ENCODE measurements around the gene CACNA1I.
A peak's percentile ranks its signal among the peaks of the same experiment; 100 is the strongest.

The CACNA1I gene

DNA sequence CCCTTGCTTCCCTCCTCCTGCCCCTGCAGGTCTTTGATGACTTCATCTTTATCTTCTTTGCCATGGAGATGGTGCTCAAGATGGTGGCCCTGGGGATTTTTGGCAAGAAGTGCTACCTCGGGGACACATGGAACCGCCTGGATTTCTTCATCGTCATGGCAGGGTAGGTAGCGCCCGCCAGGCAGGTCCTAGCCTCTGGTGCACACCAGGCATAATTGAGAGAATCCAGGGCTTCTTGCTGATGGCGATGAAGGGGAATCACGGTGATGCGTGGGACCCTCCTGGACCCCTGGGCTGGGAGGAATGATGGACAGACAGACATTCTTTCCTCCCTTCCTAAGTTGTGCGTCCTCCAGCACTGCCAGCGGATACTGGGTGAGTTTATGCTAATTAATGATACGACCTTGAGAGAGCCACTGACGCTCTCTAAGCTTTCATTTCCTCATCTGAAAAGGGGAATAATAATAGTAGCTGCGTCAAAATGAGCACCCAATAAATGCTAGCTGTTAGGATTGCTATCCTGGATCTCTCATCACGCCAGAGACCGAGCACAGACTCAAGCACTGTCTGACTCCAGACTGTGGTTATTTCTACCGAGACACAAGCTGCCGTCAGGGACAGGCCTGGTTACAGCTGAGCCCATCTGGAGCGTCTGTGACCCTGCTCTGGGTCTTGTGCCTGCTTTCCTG lies 30.1 kb downstream of the CACNA1I start:
- no peak for DNase-seq

DNA sequence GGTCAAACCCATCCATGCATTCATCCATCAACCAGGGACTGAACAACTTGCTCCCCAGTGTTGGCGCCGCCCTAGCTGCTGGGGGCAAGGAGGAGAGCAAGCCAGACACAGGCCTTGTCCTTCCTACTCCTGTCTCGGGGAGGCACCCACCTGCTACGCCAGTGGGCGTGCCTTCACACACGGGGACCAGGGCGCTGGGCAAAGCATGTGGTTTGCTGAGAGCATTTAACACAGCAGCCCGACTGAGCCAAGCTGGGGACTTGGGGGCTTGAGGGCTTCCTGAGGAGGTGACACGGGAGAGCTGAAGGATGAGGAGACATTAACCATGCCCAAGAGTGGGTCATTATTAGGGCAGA lies 30.6 kb downstream of the CACNA1I start:
- DNase-seq: no peak

DNA sequence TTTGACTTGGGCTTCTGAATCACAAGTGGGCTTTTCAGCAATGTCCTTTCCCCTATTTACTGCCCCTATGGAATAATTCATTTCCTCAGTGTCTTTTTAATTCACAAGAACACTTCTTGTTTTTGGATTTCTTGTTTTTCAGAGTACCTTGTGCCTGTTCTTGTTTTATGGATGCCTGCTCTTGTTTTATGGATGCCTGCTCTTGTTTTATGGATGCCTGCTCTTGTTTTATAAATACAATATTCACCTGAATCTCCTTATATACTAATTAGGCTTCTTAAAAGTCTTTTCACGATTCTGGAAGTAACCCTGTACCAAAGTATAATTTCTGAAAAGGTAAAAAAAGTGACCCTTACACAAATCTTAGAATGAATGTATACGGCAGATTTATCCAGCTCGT lies 32.8 kb downstream of the CACNA1I start:
- no peak for DNase-seq

- no peak for DNase-seq
Observed at GRCh38 chr22:39610246-39610645, 39.7 kb downstream of the CACNA1I start.

GRCh38 chr22:39610766-39611165 lies 40.2 kb downstream of the CACNA1I start:
- DNase-seq: no peak

GRCh38 chr22:39611360-39611759 lies 40.8 kb downstream of the CACNA1I start:
- DNase-seq: no peak

DNA sequence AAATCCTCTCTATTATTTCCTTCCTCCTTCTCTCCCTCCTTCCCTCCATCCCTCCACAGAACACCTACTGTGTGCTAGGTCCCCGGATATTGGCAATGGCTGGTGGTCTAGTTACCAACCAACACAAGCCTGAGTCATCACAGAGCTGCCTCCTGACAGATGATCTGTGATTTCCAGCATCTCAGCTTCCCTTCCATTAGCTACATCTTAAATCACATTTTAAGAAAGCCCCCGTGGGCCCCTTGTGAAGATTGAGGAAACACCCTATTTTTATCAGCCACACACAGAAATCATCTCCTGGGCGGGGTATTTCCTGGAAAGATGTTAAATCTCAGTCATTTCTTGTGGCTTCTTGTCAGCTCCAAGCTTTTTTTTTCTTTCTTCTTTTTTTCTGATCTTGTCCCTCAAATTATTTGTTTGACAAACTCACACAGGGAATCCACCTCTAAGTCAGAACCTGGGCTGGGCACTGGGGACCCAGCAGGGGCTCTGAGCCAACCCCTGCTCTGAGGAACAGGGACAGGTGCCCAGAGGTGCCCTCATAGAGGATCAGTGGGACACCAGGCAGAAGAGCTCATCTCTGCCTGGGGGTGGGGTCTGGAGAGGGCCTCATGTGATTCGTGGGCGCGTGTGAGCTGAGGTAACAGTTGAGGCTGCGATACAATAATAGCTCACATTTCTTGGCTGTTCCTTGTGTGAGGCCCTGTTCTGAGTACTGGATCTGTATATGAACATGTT lies 42.4 kb downstream of the CACNA1I start:
- no peak for DNase-seq

- DNase-seq: no peak
Observed at GRCh38 chr22:39613549-39613921, 43.0 kb downstream of the CACNA1I start.

DNA sequence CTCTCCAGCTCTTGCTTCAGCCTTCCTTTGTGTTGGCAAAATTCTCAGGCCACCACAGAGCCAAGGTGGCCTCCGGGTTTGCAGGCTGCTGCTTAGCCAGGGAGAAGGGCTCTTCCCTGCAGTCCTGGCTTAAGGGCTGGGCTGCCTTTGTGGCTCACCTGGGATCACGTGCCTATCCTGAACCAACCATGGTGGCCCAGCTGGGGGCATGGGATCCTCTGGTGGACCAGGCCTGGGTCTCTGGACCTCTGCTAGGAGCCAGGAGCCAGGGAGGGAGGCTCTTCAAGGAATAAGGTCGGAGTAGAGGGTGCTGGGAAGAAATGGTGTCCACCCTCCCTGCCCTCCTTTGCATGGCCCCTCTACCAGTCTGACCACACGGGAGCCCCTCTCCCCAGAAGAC lies 43.9 kb downstream of the CACNA1I start:
- DNase-seq: no peak

DNA sequence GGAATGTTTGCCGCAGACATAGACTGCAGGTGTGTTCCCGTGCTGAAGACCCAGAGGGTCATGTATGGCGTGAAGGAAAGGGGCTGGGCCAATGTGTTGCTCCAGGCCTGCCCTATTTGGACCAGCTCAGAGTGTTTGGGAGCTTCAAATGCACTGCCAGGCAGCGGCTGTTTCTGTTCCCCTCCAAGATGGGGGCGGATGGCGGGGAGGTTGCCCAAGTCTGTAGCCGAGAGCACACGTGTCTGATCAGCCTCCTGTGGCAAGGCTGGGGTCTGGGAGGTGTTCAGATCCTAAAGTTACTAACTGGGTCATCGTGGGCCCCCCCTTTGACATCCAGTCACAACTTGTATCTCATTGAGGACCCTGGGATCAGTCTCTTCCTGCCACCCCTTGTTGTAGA lies 45.5 kb downstream of the CACNA1I start:
- DNase-seq: no peak

DNA sequence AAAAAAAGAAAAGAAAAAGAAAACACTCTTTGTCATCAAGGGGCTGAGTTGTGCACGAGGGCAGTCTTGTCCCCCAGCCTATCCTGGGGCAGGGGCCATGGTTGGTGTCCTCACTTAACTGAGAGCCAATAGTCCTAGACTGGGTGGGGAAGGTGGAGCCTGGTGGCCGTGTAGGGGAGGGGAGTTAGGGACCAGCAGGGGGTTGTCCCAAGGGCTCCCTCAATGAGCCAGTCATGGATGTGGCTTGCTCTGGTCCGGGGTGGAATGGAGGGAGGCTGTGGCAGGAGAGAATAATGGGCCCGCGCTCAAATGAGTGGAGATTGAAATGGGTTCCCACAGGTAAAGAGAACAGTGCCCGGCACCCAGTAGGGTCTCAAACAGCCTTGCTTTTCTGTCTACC lies 46.2 kb downstream of the CACNA1I start:
- no peak for DNase-seq

- peak; percentile 16 for DNase-seq
Observed at GRCh38 chr22:39617342-39617741, 46.8 kb downstream of the CACNA1I start.

GRCh38 chr22:39617970-39618757 lies 47.6 kb downstream of the CACNA1I start:
- no peak for DNase-seq

DNA sequence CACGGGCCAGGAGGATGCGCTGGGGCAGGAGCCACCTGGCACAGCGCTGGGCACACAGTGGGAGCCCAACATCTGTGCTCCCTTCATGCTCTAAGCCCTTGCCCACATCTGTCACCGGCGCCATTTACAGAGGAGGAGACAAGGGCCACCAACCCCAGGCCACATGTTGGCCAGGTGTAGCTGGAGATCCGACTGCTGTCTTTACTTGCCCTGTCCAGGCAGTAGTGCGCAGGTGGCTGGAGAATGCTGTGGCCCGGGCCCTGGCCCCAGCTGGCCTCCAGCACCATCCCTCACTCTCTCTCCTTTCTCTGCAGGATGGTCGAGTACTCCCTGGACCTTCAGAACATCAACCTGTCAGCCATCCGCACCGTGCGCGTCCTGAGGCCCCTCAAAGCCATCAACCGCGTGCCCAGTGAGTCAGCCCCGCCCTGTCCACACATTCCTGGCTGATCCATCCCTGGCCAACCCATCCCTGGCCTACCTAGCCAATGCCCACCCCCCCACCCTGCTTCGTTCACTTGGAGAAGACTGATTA lies 48.5 kb downstream of the CACNA1I start:
- DNase-seq: no peak

GRCh38 chr22:39620924-39621690 lies 50.6 kb downstream of the CACNA1I start:
- DNase-seq: no peak

DNA sequence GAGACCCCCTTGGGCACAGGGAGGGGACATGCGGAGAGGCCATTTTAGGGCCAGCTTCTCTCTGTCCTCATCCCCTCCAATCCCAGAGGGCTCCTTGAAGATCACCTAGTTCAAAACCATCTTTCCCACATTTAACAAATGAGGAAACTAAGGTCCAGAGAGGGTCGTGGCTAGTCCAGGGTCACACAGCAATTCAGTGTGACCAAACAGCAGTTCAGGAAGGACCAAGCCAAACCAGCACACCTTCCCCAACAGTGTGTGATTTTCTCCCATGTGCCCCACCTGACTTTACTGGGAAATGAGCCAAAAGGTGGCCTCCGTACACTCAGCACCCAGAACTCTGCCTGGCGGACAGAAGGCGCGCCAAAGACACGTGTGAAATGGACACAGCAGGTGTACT lies 51.3 kb downstream of the CACNA1I start:
- DNase-seq: no peak

DNA sequence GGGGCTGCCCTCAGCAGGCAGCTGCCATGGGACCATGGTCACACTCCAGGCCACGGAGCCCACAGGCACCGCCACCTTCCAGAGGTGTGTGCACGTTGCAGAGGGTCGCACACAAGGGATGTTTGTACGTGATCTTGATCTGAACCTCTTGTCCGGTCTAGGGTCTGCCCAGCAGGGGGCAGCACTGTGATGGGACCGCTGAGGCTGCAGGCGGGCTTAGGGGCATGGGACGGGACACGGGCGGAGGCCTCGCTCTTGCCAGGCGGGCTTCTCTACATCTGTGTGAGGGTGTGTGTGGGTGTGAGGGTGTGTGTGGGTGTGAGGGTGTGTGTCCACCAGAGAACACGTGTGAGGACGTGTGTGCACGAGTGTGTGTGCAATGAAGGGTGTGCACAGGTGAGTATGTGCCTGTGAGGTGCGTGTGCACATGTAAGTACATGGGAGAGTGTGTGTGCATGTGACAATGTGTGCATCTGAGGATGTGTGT lies 52.4 kb downstream of the CACNA1I start:
- peak; percentile 69 for DNase-seq

- no peak for DNase-seq
Observed at GRCh38 chr22:39623603-39624500, 53.3 kb downstream of the CACNA1I start.

DNA sequence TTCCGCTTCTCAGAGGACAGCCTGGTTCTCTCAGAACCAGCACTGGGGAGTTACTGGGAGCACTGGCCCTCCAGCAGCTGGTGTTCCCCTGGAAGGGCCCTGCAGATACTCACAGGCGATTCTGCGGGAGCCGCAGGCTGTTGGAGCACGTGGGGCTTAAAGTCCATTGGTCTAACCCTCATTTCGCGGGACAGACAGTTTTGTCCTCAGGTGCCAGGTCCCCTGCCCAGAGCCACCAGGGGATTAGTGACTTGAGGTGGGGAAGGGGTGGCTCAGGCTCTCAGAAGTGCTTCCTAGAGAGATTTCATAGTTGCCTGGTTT lies 53.9 kb downstream of the CACNA1I start:
- no peak for DNase-seq

DNA sequence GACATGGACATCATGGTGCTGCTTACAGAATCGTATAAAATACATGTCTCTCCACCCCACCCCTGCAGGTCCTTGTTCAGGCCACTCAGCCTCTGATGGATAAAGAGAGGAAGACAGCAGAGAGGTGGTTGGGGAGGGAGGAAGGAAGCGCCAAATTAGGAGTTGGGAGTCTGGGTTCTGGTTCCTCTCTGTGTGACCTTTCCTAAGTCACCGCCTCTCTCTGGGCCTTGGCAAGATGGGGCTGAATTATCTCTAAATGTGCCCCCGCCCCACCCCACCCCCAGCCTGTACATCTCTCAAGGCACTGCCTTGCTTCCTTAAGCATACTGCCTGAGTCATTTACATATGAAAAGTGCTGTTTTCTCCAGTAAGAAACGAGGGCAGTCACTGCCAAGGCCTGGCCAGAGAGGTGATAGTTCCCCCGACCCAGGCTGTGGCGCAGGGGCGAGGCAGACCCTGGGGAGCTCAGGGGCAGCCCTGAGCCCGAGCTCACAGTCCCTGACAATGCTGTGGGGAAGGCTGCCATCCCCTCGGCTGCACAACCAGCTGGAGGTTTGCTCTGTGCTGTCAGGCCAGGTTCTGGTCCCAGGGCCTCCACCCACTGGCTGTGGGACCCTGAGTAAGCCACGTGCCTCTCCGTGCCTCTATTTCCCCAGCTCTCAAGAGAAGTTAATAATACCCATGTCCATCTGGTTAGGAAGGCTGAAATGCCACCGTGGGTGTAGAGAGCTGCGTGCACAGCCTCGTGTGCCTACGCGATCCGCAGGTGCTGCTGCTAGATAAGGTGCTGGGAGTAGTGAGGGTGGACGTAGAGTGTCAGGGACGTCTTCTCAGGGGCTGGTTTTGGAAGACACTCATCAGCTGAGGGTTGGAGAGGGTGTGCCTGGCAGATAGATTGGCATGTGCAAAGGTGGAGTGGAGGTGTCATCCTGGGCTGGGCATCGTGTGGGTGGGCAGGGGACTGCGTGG lies 55.3 kb downstream of the CACNA1I start:
- no peak for DNase-seq

DNA sequence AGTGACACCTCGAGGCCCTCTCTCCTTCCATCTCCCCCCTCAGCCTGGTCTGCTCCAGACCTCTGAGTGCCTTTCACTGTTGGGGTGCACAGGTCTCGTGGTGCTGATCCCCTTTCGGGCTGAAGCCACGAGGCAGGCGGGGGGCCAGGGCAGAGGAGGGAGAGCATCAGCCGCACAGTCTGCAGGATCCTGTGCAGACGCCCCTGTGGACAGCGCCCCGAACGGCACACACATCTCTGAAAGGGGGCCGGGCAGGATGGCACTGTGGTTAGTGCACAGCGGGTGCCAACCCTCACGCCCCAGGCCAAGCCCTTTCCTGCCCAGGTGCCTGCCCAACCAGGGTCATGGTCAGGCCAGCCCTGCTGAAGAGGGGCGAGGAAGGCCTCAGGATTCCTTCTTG lies 56.7 kb downstream of the CACNA1I start:
- no peak for DNase-seq

Measured in stimulated activated CD4-positive, alpha-beta T cell treated with anti-CD3 and anti-CD28 coated beads, Interleukin-12 subunit alpha, Interleukin-12 subunit beta, amount 100 ng/mL, for 4 hours (primary cell).